ENCODE results near the gene PREX1. TPM values are rescaled to one million over a fixed set of nuclear protein-coding genes. Genes with fewer than 3 reads are reported as not detected.

Gene PREX1
- total RNA-seq, 2 donors from 2014 or later, result 11.5 to 21.7 TPM

GRCh38 chr20:48618052-48618451 is 209.7 kb downstream of the PREX1 start:
- no peak for TF ChIP-seq CTCF (IDR thresholded peaks at IDR 0.05)
- H3K4me1 ChIP-seq, result peaks cover 0 to 19% of the 10 kb centered on the region in 2 donors
- no peak for DNase-seq (ENCODE audit: low spot score)
- H3K36me3 ChIP-seq, result no peaks in the 10 kb centered on the region
- no peaks in the 10 kb centered on the region for H3K9me3 ChIP-seq
- H3K27me3 ChIP-seq, result no peaks in the 10 kb centered on the region
- no peak overlapping the region for H3K27ac ChIP-seq
- no peak overlapping the region for H3K4me3 ChIP-seq

- peaks cover 0 to 19% of the 10 kb centered on the region in 2 donors for H3K4me1 ChIP-seq
- no peaks in the 10 kb centered on the region for H3K9me3 ChIP-seq
- TF ChIP-seq CTCF (IDR thresholded peaks at IDR 0.05), result no peak
- no peaks in the 10 kb centered on the region for H3K27me3 ChIP-seq
- H3K36me3 ChIP-seq, result no peaks in the 10 kb centered on the region
- no peak for DNase-seq (ENCODE audit: low spot score)
- no peak overlapping the region for H3K4me3 ChIP-seq
- H3K27ac ChIP-seq, result no peak overlapping the region
Observed at GRCh38 chr20:48617481-48617880, 210.3 kb downstream of the PREX1 start.

- DNase-seq (ENCODE audit: low spot score), result no peak
- Histone ChIP-seq H3K27ac (no peak overlapping the region), H3K27me3 (no peaks in the 10 kb centered on the region), H3K4me3 (no peak overlapping the region), H3K4me1 (peaks cover 0 to 18% of the 10 kb centered on the region in 2 donors), H3K9me3 (no peaks in the 10 kb centered on the region), H3K36me3 (no peaks in the 10 kb centered on the region)
- TF ChIP-seq CTCF (IDR thresholded peaks at IDR 0.05), result no peak
Observed at GRCh38 chr20:48616481-48616880, 211.3 kb downstream of the PREX1 start.

GRCh38 chr20:48615871-48616270 is 211.9 kb downstream of the PREX1 start:
- no peak for TF ChIP-seq CTCF (IDR thresholded peaks at IDR 0.05)
- Histone ChIP-seq H3K27me3 (no peaks in the 10 kb centered on the region), H3K9me3 (no peaks in the 10 kb centered on the region), H3K4me3 (no peak overlapping the region), H3K4me1 (peaks cover 0 to 12% of the 10 kb centered on the region in 2 donors), H3K36me3 (no peaks in the 10 kb centered on the region), H3K27ac (no peak overlapping the region)
- DNase-seq (ENCODE audit: low spot score), result no peak

- H3K36me3 ChIP-seq, result no peaks in the 10 kb centered on the region
- no peak for TF ChIP-seq CTCF (IDR thresholded peaks at IDR 0.05)
- no peak overlapping the region for H3K27ac ChIP-seq
- no peak for DNase-seq (ENCODE audit: low spot score)
- peaks cover 0 to under 1% of the 10 kb centered on the region in 2 donors for H3K4me1 ChIP-seq
- no peaks in the 10 kb centered on the region for H3K27me3 ChIP-seq
- H3K4me3 ChIP-seq, result no peak overlapping the region
- H3K9me3 ChIP-seq, result no peaks in the 10 kb centered on the region
Observed at GRCh38 chr20:48614593-48615274, 213.1 kb downstream of the PREX1 start.

GRCh38 chr20:48613926-48614325 is 213.9 kb downstream of the PREX1 start:
- H3K9me3 ChIP-seq, result no peaks in the 10 kb centered on the region
- no peak overlapping the region for H3K4me3 ChIP-seq
- H3K4me1 ChIP-seq, result no peaks in the 10 kb centered on the region
- TF ChIP-seq CTCF (IDR thresholded peaks at IDR 0.05), result no peak
- H3K27me3 ChIP-seq, result no peaks in the 10 kb centered on the region
- no peak overlapping the region for H3K27ac ChIP-seq
- H3K36me3 ChIP-seq, result no peaks in the 10 kb centered on the region
- DNase-seq (ENCODE audit: low spot score), result no peak
